IPS-15b (cell line): ENCODE measurements around the gene CCDC73.

ENCODE experiments used
- H3K27me3 ChIP-seq: one replicate; pipeline ENCODE4 v1.6.1; 2013; ENCODE audit warnings: low read length; ENCODE audit not compliant: control insufficient read depth, insufficient read depth
- H3K36me3 ChIP-seq: one replicate; pipeline ENCODE4 v1.6.1; 2013; ENCODE audit warnings: low read length; ENCODE audit not compliant: control insufficient read depth, insufficient read depth
- H3K4me1 ChIP-seq: one replicate; pipeline ENCODE4 v1.6.1; 2013; ENCODE audit warnings: mild to moderate bottlenecking, low read length; ENCODE audit not compliant: control insufficient read depth, insufficient read depth
- H3K4me3 ChIP-seq: one replicate; pipeline ENCODE4 v1.5.1; 2013; ENCODE audit warnings: low read depth, low read length
- H3K9ac ChIP-seq: one replicate; pipeline ENCODE4 v1.6.1; 2013; ENCODE audit warnings: low read depth, mild to moderate bottlenecking, low read length
- H3K9me3 ChIP-seq: one replicate; pipeline ENCODE4 v1.6.1; 2013; ENCODE audit warnings: mild to moderate bottlenecking, low read length; ENCODE audit not compliant: control insufficient read depth, insufficient read depth

Gene CCDC73

DNA sequence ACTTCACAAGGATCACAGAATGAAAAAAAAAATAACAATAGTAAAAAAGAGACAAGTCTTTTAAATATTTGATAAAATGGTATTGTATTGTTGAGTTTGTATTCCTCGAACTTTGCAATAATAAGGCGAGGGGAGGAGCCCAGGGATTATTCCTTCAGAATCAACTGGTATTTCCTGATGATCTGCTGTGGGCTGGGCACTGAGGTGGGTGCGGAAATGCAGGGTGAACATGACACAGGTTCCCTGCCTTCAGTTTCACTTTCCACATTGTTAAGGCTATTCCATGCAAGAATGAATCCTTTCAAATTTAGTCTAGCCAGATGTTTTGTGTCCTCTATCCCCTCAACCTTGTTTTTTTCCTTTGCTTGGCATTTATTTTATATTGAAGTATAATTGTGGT lies 212.9 kb downstream of the CCDC73 start:
- peaks cover 5% of the 10 kb centered on the region for H3K4me1 ChIP-seq
- no peaks in the 10 kb centered on the region for H3K9me3 ChIP-seq

DNA sequence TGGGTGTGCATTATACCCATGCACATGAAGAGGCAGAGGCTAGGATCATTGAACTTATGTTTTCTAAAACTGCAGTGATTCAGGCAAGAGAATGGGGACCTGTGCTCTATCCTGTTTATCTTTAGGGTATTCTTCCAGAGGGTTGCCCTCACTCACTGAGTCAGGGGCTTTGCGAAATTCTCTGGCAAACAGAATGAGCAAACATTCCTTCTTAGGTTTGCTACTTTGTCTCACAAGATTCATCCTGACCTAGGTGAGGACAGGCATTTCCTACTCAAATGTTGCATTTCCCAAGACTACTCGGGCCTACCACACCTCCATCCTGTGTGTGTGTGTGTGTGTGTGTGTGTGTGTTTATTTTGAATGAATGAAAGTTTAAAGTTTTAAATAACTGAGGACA lies 213.5 kb downstream of the CCDC73 start:
- no peaks in the 10 kb centered on the region for H3K36me3 ChIP-seq

More for the DNA sequence above, 212.9 kb downstream of the CCDC73 start:
- Histone ChIP-seq H3K9ac (no peak overlapping the region), H3K27me3 (no peaks in the 10 kb centered on the region), H3K36me3 (no peaks in the 10 kb centered on the region), H3K4me3 (no peak overlapping the region)

GRCh38 chr11:32576456-32576855 lies 218.0 kb downstream of the CCDC73 start:
- Histone ChIP-seq H3K4me3 (no peak overlapping the region), H3K4me1 (peaks cover 2% of the 10 kb centered on the region)

More for the DNA sequence above, 213.5 kb downstream of the CCDC73 start:
- Histone ChIP-seq H3K27me3 (no peaks in the 10 kb centered on the region), H3K4me3 (no peak overlapping the region), H3K4me1 (peaks cover 5% of the 10 kb centered on the region), H3K9me3 (no peaks in the 10 kb centered on the region), H3K9ac (no peak overlapping the region)

DNA sequence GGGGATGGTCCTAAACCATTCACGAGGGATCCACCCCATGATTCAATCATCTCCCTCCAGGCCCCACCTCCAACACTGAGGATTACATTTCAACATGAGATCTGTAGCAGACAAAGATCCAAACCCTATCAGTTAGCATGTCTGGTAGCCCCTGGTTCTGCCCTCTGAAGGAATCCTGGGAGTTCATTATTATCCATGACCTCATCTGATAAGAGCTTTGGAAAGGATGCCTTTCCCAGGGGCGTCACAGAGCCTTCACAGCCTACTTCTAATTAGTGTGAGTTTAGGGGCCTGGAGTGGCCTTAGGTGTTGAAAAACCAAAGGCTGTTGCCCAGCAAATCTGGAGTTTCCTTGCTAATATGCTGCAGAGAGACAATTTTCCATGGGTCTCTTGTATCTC lies 219.4 kb downstream of the CCDC73 start:
- Histone ChIP-seq H3K4me3 (no peak overlapping the region), H3K9me3 (no peaks in the 10 kb centered on the region), H3K27me3 (peaks cover 9% of the 10 kb centered on the region), H3K9ac (no peak overlapping the region), H3K4me1 (peaks cover 3% of the 10 kb centered on the region), H3K36me3 (no peaks in the 10 kb centered on the region)

More at GRCh38 chr11:32576456-32576855, 218.0 kb downstream of the CCDC73 start:
- H3K9me3 ChIP-seq, result no peaks in the 10 kb centered on the region
- no peaks in the 10 kb centered on the region for H3K36me3 ChIP-seq
- H3K27me3 ChIP-seq, result no peaks in the 10 kb centered on the region
- H3K9ac ChIP-seq, result no peak overlapping the region

DNA sequence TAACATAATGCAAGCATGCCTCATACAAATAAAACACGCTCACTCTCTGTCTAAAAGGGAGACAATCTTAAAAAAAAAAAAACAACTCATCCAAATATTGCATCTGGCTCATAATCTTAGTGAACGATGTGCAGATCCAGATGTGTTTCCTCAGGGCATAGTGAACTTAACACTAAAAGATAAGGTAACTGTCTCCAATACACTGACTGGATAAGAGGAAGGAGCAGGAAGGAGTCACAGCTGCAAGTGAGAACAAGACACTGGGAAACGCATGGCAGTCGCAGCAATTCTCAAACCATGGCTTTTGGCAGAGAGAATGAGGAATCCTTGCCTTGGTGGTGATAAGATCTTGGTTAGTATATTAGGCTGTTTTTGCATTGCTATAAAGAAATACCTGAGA lies 220.0 kb downstream of the CCDC73 start:
- Histone ChIP-seq H3K4me3 (no peak overlapping the region), H3K9me3 (no peaks in the 10 kb centered on the region), H3K36me3 (no peaks in the 10 kb centered on the region), H3K27me3 (peaks cover 9% of the 10 kb centered on the region), H3K4me1 (peaks cover 3% of the 10 kb centered on the region), H3K9ac (no peak overlapping the region)

- Histone ChIP-seq H3K9me3 (no peaks in the 10 kb centered on the region), H3K4me3 (no peak overlapping the region), H3K27me3 (peaks cover 9% of the 10 kb centered on the region), H3K36me3 (no peaks in the 10 kb centered on the region), H3K4me1 (peaks cover 3% of the 10 kb centered on the region), H3K9ac (no peak overlapping the region)
These were observed 221.2 kb downstream of the CCDC73 start for GRCh38 chr11:32573228-32573627.

DNA sequence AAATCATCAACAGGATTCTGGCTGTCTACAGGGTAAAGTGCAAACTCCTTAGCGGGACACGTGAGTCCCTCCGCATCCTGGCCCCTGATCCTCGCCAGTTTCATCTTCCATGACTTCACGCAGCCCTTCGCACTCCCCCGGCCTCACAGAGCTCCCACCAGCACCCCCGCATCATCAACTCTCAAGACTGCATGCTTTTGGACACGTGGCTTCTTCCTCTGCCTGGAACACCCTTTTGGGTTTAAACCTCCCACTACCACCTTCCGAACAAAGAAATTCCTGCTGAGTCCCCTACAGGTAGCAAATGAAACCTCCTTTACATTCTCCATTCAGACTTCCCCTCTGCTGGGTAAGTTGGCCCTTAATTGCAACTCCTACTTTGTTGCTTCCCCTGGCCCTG lies 223.4 kb downstream of the CCDC73 start:
- H3K9me3 ChIP-seq, result no peaks in the 10 kb centered on the region
- no peak overlapping the region for H3K9ac ChIP-seq
- peaks cover 3% of the 10 kb centered on the region for H3K4me1 ChIP-seq
- H3K27me3 ChIP-seq, result peaks cover 9% of the 10 kb centered on the region
- H3K4me3 ChIP-seq, result no peak overlapping the region
- no peaks in the 10 kb centered on the region for H3K36me3 ChIP-seq

DNA sequence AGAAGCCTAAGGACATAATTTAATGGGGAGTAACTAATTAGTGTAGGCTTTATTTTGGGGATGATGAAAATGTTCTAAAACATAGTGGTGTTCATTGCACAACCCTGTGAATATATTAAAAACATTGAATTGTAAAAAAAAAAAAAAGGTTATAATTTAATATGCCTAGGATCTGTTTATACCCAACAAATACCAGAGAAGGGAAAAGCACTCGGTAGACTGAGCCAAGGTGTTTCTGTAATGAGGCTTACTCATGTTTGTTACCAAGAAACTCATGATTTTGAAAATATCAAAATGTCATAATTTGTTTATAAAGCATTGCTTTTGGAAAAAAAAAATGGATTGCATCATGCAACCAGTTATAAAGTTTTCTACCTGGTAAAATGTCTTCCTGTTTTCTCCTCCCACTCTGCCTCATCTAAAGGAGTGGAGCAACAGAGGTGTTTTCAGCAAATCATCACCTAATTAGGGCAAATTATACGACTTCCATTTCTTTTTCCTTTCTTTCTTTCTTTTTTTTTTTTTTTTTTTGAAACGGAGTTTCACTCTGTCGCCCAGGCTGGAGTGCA lies 225.1 kb downstream of the CCDC73 start:
- H3K4me3 ChIP-seq, result no peak overlapping the region
- H3K27me3 ChIP-seq, result peaks cover 9% of the 10 kb centered on the region
- H3K4me1 ChIP-seq, result peaks cover 3% of the 10 kb centered on the region
- no peak overlapping the region for H3K9ac ChIP-seq
- no peaks in the 10 kb centered on the region for H3K9me3 ChIP-seq
- no peaks in the 10 kb centered on the region for H3K36me3 ChIP-seq

- H3K9ac ChIP-seq, result no peak overlapping the region
These were observed 227.3 kb downstream of the CCDC73 start for GRCh38 chr11:32567154-32567553.

DNA sequence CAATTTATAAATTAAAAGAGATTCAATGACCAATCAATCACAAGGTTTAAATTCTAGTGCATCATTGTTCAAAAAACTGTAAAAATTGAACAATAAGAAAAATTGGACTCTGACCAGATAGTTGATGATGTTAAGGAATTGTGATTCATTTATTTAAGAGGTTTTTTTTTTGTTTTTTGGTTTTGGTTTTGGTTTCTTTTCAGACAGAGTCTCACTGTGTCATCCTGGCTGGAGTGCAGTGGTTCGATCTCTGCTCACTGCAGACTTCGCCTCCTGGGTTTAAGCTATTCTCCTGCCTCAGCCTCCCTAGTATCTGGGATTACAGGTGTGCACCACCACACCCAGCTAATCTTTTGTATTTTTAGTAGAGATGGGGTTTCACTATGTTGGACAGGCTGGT lies 227.9 kb downstream of the CCDC73 start:
- H3K27me3 ChIP-seq, result peaks cover 9% of the 10 kb centered on the region
- no peak overlapping the region for H3K4me3 ChIP-seq
- H3K36me3 ChIP-seq, result no peaks in the 10 kb centered on the region
- no peaks in the 10 kb centered on the region for H3K9me3 ChIP-seq
- peaks cover 2% of the 10 kb centered on the region for H3K4me1 ChIP-seq
- no peak overlapping the region for H3K9ac ChIP-seq

More at GRCh38 chr11:32567154-32567553, 227.3 kb downstream of the CCDC73 start:
- Histone ChIP-seq H3K4me1 (peaks cover 3% of the 10 kb centered on the region), H3K9me3 (no peaks in the 10 kb centered on the region), H3K27me3 (peaks cover 9% of the 10 kb centered on the region), H3K36me3 (no peaks in the 10 kb centered on the region), H3K4me3 (no peak overlapping the region)

DNA sequence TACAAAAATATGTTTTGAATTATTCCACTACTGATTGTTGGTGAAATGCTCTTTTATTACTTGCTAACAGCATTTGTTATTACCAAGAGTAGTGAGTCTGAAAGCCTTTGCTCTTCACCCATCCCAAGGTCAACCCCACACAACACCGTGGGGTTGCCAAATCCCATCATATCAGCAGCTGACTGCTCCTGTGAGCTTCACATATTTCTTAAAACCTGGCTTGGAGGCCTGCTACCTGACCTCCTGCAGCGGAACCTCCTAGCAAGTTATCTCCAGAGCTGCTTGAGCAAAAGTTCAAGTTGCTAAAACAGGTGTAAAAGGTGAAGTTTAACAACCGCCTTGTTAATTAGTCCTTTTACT lies 230.9 kb downstream of the CCDC73 start:
- no peaks in the 10 kb centered on the region for H3K27me3 ChIP-seq
- H3K4me1 ChIP-seq, result no peaks in the 10 kb centered on the region
- no peaks in the 10 kb centered on the region for H3K36me3 ChIP-seq
- no peak overlapping the region for H3K4me3 ChIP-seq
- H3K9ac ChIP-seq, result no peak overlapping the region
- H3K9me3 ChIP-seq, result no peaks in the 10 kb centered on the region

DNA sequence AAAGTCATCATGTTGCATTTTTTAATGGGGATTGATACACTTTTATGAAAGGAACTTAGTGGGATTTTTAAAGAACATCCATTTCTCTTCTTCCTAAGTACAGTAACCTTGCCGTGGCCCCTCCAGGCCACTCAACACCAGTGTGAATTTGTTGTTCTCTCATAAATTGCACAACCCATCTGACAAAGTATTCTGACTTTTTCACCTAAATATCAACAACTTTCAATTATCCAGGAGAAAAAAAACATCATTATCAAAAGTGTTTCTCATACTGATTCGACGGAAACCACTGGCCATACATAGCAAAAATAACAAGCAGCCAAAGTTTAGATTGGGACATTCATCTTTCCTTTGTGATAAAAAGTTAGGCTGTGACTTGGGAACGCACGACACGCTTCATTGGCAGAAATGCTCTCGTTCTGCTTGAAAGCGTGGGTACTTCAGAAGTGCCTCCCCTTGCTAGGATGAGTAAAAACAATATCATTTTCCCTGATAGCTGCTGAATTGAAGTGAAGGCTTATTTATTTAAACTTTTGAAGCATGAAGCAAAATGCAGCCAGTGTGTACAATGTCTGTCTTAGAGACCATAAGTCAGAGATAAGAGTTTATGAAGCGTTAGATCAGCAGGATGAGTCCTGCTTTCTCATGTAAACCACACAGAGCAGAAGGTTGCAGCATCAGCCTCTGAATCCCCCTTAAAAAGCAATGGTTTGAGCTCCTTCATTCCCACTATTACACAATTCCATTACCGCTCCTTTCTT lies 231.4 kb downstream of the CCDC73 start:
- Histone ChIP-seq H3K4me3 (no peak overlapping the region), H3K27me3 (no peaks in the 10 kb centered on the region), H3K9ac (no peak overlapping the region), H3K36me3 (no peaks in the 10 kb centered on the region), H3K4me1 (no peaks in the 10 kb centered on the region), H3K9me3 (no peaks in the 10 kb centered on the region)
